Left lung (tissue), 10 donors: ENCODE data around the gene HYAL4. TPM values are rescaled to one million over a fixed set of nuclear protein-coding genes. Genes with fewer than 3 reads are reported as not detected.
"Not testable (repeated sequence)": the region's sequence is repeated elsewhere in the genome, so short reads cannot be mapped to it uniquely, and the experiment has no call there.

Experiments used
- ATAC-seq: fragments of 200-7000 bp; cut with Tn5 transposase; one replicate; pipeline ENCODE4 v1.9.1; 2020; ENCODE audit warnings: moderate library complexity
- DNase-seq, 4 donors: peaks; one replicate each; pipeline ENCODE4 v3.0.0-alpha.2; 2013 to 2020
- H3K27ac ChIP-seq, 2 donors: fragments of 200-600 bp; sonication (generic) in 1 of 2; one replicate each; pipeline versions ENCODE4 v1.5.0 to v1.8.0; 2020 to 2021
- H3K27me3 ChIP-seq, 2 donors: fragments of 200-600 bp; sonication (generic) in 1 of 2; one replicate each; pipeline versions ENCODE4 v1.5.0 to v1.8.0; 2020 to 2021
- H3K36me3 ChIP-seq, 2 donors: fragments of 200-600 bp; sonication (generic) in 1 of 2; one replicate each; pipeline versions ENCODE4 v1.5.0 to v1.8.0; 2020 to 2021
- H3K4me1 ChIP-seq, 2 donors: fragments of 200-600 bp; one replicate each; pipeline ENCODE4 v1.8.0; 2021
- H3K4me3 ChIP-seq, 2 donors: fragments of 200-600 bp; sonication (generic) in 1 of 2; one replicate each; pipeline versions ENCODE4 v1.5.0 to v1.8.0; 2020 to 2021; ENCODE audit warnings: mild to moderate bottlenecking in 1 of 2
- H3K9me3 ChIP-seq, 2 donors: fragments of 200-600 bp; sonication (generic) in 1 of 2; one replicate each; pipeline versions ENCODE4 v1.5.0 to v1.8.0; 2020 to 2021
- CTCF ChIP-seq, 2 donors: fragments of 200-600 bp; sonication (generic) in 1 of 2; IDR thresholded peaks; one replicate each; pipeline versions ENCODE4 v1.5.0 to v1.8.0; 2021; ENCODE audit warnings: antibody characterized with exemption in 2 of 2
- intact Hi-C, 2 donors: fragments of 100-400 bp; cut with DNase I; formaldehyde crosslinking; loops; one replicate each; pipeline versions ENCODE4 v1.11.2 to v1.14.2; 2022
- polyA plus RNA-seq, 6 donors: library from polyadenylated mRNA; unstranded; fragments of 120-200 nt; gene quantifications; one replicate each; pipeline ENCODE4 v1.2.1, GENCODE V29; 2013; ENCODE audit not compliant: insufficient read length in 6 of 6
- total RNA-seq, 2 donors: library from RNA; stranded (reverse); fragmentation: NEBNext Ultra II Directional; extraction: Animal tissue kit (Norgen Biotek cat#: 25700); gene quantifications; one replicate each; pipeline ENCODE4 v1.2.1, GENCODE V29; 2021
- donor health status: DM: no; HTN: yes; CAD: no.
- donor health status: DM: no; HTN: no; CAD: no.

HYAL4 gene
- total and polyA plus RNA-seq, 8 donors = 0.07 to 0.44 (median 0.09) TPM; not detected in 5

GRCh38 chr7:123816916-123817315 lies 28.1 kb upstream of the HYAL4 start:
- no peak for TF ChIP-seq CTCF (IDR thresholded peaks at IDR 0.05)
- H3K9me3 ChIP-seq = no peaks in the 10 kb centered on the region
- no peak overlapping the region for H3K27ac ChIP-seq
- no peaks in the 10 kb centered on the region for H3K4me1 ChIP-seq
- no peak for ATAC-seq
- intact Hi-C loops = no loop called here
- no peak for DNase-seq
- no peaks in the 10 kb centered on the region for H3K36me3 ChIP-seq
- H3K27me3 ChIP-seq = no peaks in the 10 kb centered on the region
- no peak overlapping the region for H3K4me3 ChIP-seq

- intact Hi-C loops = no loop called here
- no peaks in the 10 kb centered on the region for H3K27me3 ChIP-seq
- no peaks in the 10 kb centered on the region for H3K9me3 ChIP-seq
- no peaks in the 10 kb centered on the region for H3K36me3 ChIP-seq
- no peak overlapping the region for H3K4me3 ChIP-seq
- H3K27ac ChIP-seq = no peak overlapping the region
- ATAC-seq = no peak
- H3K4me1 ChIP-seq = no peaks in the 10 kb centered on the region
- TF ChIP-seq CTCF (IDR thresholded peaks at IDR 0.05) = no peak
- DNase-seq = no peak
Measured at GRCh38 chr7:123819001-123819400, 26.0 kb upstream of the HYAL4 start.

- H3K9me3 ChIP-seq, H3K36me3 ChIP-seq, H3K27me3 ChIP-seq, H3K4me3 ChIP-seq, intact Hi-C loops, ATAC-seq, H3K4me1 ChIP-seq, DNase-seq, H3K27ac ChIP-seq: not testable (repeated sequence)
Measured at GRCh38 chr7:123819795-123820194, 25.2 kb upstream of the HYAL4 start.

- Histone ChIP-seq H3K36me3 (no peaks in the 10 kb centered on the region), H3K27ac (no peak overlapping the region), H3K4me1 (no peaks in the 10 kb centered on the region), H3K27me3 (no peaks in the 10 kb centered on the region), H3K4me3 (no peak overlapping the region), H3K9me3 (no peaks in the 10 kb centered on the region)
- TF ChIP-seq CTCF (IDR thresholded peaks at IDR 0.05) = no peak
- no peak for DNase-seq
- intact Hi-C loops = no loop called here
- no peak for ATAC-seq
Measured at GRCh38 chr7:123820864-123821263, 24.1 kb upstream of the HYAL4 start.

- H3K9me3 ChIP-seq = no peaks in the 10 kb centered on the region
- H3K36me3 ChIP-seq = no peaks in the 10 kb centered on the region
- no peaks in the 10 kb centered on the region for H3K4me1 ChIP-seq
- no peak overlapping the region for H3K27ac ChIP-seq
- DNase-seq = no peak
- intact Hi-C loops = no loop called here
- H3K4me3 ChIP-seq = no peak overlapping the region
- no peak for ATAC-seq
- no peaks in the 10 kb centered on the region for H3K27me3 ChIP-seq
- TF ChIP-seq CTCF (IDR thresholded peaks at IDR 0.05) = no peak
Measured at GRCh38 chr7:123821320-123821719, 23.6 kb upstream of the HYAL4 start.
